GM12873 (cell line): ENCODE results near the gene COL26A1.

ENCODE experiments used
- CTCF ChIP-seq: IDR thresholded peaks from 2 replicates; pipeline ENCODE4 v1.5.1; 2012; ENCODE audit warnings: low read depth, mild to moderate bottlenecking, moderate library complexity, low read length, control low read depth; ENCODE audit not compliant: insufficient read depth; ENCODE audit errors: missing control alignments

The COL26A1 gene

GRCh38 chr7:101486433-101487104 is 123.9 kb downstream of the COL26A1 start:
- no peak for TF ChIP-seq CTCF

GRCh38 chr7:101487105-101487458 is 124.4 kb downstream of the COL26A1 start:
- TF ChIP-seq CTCF = no peak

DNA sequence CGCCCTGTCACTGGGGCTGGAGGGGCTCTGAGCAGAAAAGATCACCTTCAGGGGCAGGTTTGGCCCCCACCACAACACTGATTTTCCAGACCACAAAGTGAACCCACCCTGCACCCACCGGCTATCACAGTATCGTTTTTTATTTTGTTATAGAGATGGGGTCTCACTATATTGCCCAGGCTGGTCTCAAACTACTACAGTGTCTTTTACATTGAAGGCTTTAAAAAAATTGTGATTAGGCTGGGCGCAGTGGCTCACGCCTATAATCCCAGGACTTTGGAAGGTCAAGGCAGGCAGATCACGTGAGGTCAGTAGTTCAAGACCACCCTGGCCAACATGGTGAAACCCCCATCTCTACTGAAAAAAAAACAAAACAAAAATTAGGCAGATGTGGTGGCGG is 125.1 kb downstream of the COL26A1 start:
- TF ChIP-seq CTCF = no peak

- no peak for TF ChIP-seq CTCF
Measured at GRCh38 chr7:101488826-101489572, 126.3 kb downstream of the COL26A1 start.

- no peak for TF ChIP-seq CTCF
Measured at GRCh38 chr7:101494602-101495329, 132.1 kb downstream of the COL26A1 start.

DNA sequence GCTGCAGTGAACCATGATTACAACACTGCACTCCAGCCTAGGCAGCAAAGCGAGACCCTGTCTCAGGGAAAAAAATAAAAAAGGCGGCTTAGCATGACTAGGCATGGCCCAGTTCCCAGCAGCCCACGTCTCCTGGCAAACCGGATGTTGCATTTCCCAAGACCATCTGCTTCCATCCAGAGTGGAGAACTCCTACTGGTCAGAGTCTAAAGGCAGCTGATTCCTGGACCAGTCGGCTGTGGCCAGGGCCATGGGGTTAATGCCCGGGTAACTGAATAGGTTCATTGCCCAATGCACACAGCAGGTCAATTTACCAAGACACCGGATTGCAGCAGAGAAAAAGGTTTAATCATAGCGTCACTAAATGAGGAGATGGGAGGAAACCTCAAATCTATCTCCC is 133.3 kb downstream of the COL26A1 start:
- TF ChIP-seq CTCF = no peak

GRCh38 chr7:101501351-101501750 is 138.7 kb downstream of the COL26A1 start:
- no peak for TF ChIP-seq CTCF
